ENCODE results near the gene MAP4K3.
A peak's percentile ranks its signal among the peaks of the same experiment; 100 is the strongest.

MAP4K3 gene

GRCh38 chr2:39443009-39443408 is 5.9 kb upstream of the MAP4K3 start:
- DNase-seq (ENCODE audit: low read depth): no peak

GRCh38 chr2:39437522-39438296 is 624 bp upstream of the MAP4K3 start:
- DNase-seq (ENCODE audit: low read depth): peak; percentile 14

GRCh38 chr2:39435741-39436591 is 1.1 kb downstream of the MAP4K3 start:
- DNase-seq (ENCODE audit: low read depth): no peak

- no peak for DNase-seq (ENCODE audit: low read depth)
These were observed 1.9 kb downstream of the MAP4K3 start for GRCh38 chr2:39435234-39435633.

GRCh38 chr2:39434233-39434897 is 2.7 kb downstream of the MAP4K3 start:
- no peak for DNase-seq (ENCODE audit: low read depth)

GRCh38 chr2:39433586-39434195 is 3.4 kb downstream of the MAP4K3 start:
- no peak for DNase-seq (ENCODE audit: low read depth)

GRCh38 chr2:39432701-39433100 is 4.4 kb downstream of the MAP4K3 start:
- no peak for DNase-seq (ENCODE audit: low read depth)

- DNase-seq (ENCODE audit: low read depth): no peak
These were observed 5.3 kb downstream of the MAP4K3 start for GRCh38 chr2:39431592-39432316.

- no peak for DNase-seq (ENCODE audit: low read depth)
These were observed 7.3 kb downstream of the MAP4K3 start for GRCh38 chr2:39429746-39430145.

- DNase-seq (ENCODE audit: low read depth): no peak
These were observed 12.1 kb downstream of the MAP4K3 start for GRCh38 chr2:39424951-39425350.

- DNase-seq (ENCODE audit: low read depth): no peak
These were observed 14.4 kb downstream of the MAP4K3 start for GRCh38 chr2:39422700-39423099.

GRCh38 chr2:39421354-39421753 is 15.7 kb downstream of the MAP4K3 start:
- DNase-seq (ENCODE audit: low read depth): no peak

- no peak for DNase-seq (ENCODE audit: low read depth)
These were observed 17.5 kb downstream of the MAP4K3 start for GRCh38 chr2:39419282-39420223.

- DNase-seq (ENCODE audit: low read depth): no peak
These were observed 18.6 kb downstream of the MAP4K3 start for GRCh38 chr2:39418491-39418890.

GRCh38 chr2:39416140-39416539 is 20.9 kb downstream of the MAP4K3 start:
- DNase-seq (ENCODE audit: low read depth): no peak

GRCh38 chr2:39413063-39413737 is 23.9 kb downstream of the MAP4K3 start:
- DNase-seq (ENCODE audit: low read depth): no peak

- no peak for DNase-seq (ENCODE audit: low read depth)
These were observed 25.7 kb downstream of the MAP4K3 start for GRCh38 chr2:39411181-39411944.

GRCh38 chr2:39409697-39410389 is 27.2 kb downstream of the MAP4K3 start:
- no peak for DNase-seq (ENCODE audit: low read depth)
